ENCODE results near the gene DAPK3. TPM values are rescaled to one million over a fixed set of nuclear protein-coding genes. Genes with fewer than 3 reads are reported as not detected.
A peak's percentile ranks its signal among the peaks of the same experiment; 100 is the strongest.

The DAPK3 gene
- total RNA-seq, 1 experiment from 2014 or later = 38.1 TPM

- no TSS peak for BruUV-seq (replicated peaks)
- Histone ChIP-seq H3K27ac (peak overlapping the region; percentile 52), H3K27me3 (ENCODE audit: insufficient read depth, low read depth) (no peaks in the 10 kb centered on the region), H3K4me1 (replicated peaks; ENCODE audit: insufficient read depth) (peaks cover 23% of the 10 kb centered on the region), H3K36me3 (ENCODE audit: low read depth) (peaks cover 18% of the 10 kb centered on the region), H3K9me2 (ENCODE audit: insufficient read depth) (no peaks in the 10 kb centered on the region), H3K9me3 (ENCODE audit: insufficient read depth, low read depth) (no peaks in the 10 kb centered on the region), H3F3A (ENCODE audit: insufficient read depth, low read depth) (peaks cover 57% of the 10 kb centered on the region), H3K4me3 (peak overlapping the region; percentile 91), H2AFZ (no peak overlapping the region; the same call in 1 of the 2 replicates), H4K20me1 (ENCODE audit: insufficient read depth) (peaks cover 35% of the 10 kb centered on the region), H3K79me2 (ENCODE audit: low read depth) (peaks cover 38% of the 10 kb centered on the region), H3K4me2 (peak overlapping the region; percentile 89)
- ChIA-PET CTCF (interaction anchor here (0.6 to 1.1 kb wide), 2 partner anchors 72 to 207 kb away, joined by 3 to 4 read pairs; no protein-coding TSS in a partner anchor), POLR2A (ENCODE audit: unreplicated experiment) (no interaction called here)
- intact Hi-C loops (cut with micrococcal nuclease; ENCODE audit: unreplicated experiment) = loop anchor here (1.0 to 5.0 kb wide), 5 partner anchors 18 to 391 kb away; no protein-coding TSS in a partner anchor
- peak; percentile 57 to 70 for DNase-seq
- peak; percentile 59; the same call in 1 of the 2 replicates for TF ChIP-seq CTCF (conservative IDR thresholded peaks at IDR 0.05)
- no peak for TF ChIP-seq EZH2 (IDR thresholded peaks at IDR 0.05; ENCODE audit: low read depth)
These were observed 15.6 kb upstream of the DAPK3 start for GRCh38 chr19:3986260-3987041.

GRCh38 chr19:3985643-3986259, 14.9 kb upstream of the DAPK3 start:
- no peak for DNase-seq
- no TSS peak for BruUV-seq (replicated peaks)
- CTCF ChIA-PET = interaction anchor here (0.6 to 1.1 kb wide), 3 partner anchors 73 to 208 kb away, joined by 3 to 5 read pairs (median 4); no protein-coding TSS in a partner anchor
- Histone ChIP-seq H3K4me1 (replicated peaks; ENCODE audit: insufficient read depth) (peaks cover 23% of the 10 kb centered on the region), H3K4me2 (peak overlapping the region; percentile 89), H4K20me1 (ENCODE audit: insufficient read depth) (peaks cover 42% of the 10 kb centered on the region), H2AFZ (no peak overlapping the region), H3K79me2 (ENCODE audit: low read depth) (peaks cover 45% of the 10 kb centered on the region), H3K36me3 (ENCODE audit: low read depth) (peaks cover 18% of the 10 kb centered on the region), H3K27me3 (ENCODE audit: insufficient read depth, low read depth) (no peaks in the 10 kb centered on the region), H3K9me2 (ENCODE audit: insufficient read depth) (no peaks in the 10 kb centered on the region), H3F3A (ENCODE audit: insufficient read depth, low read depth) (peaks cover 64% of the 10 kb centered on the region), H3K4me3 (peak overlapping the region; percentile 91; the same call in 1 of the 2 replicates), H3K9me3 (ENCODE audit: insufficient read depth, low read depth) (no peaks in the 10 kb centered on the region), H3K27ac (peak overlapping the region; percentile 52; the same call in 1 of the 2 replicates)
- POLR2A ChIA-PET (ENCODE audit: unreplicated experiment) = interaction anchor here (0.5 to 1.1 kb wide), 5 partner anchors 15 to 443 kb away, joined by 4 to 9 read pairs (median 4); partner anchors contain the start of gene DAPK3
- TF ChIP-seq CTCF (conservative IDR thresholded peaks at IDR 0.05) (no peak), EZH2 (IDR thresholded peaks at IDR 0.05; ENCODE audit: low read depth) (no peak)
- intact Hi-C loops (cut with micrococcal nuclease; ENCODE audit: unreplicated experiment) = loop anchor here (1.0 to 5.0 kb wide), 6 partner anchors 17 to 392 kb away; no protein-coding TSS in a partner anchor

- BruUV-seq (replicated peaks) = TSS peak; percentile 64
- Histone ChIP-seq H3K79me2 (ENCODE audit: low read depth) (peaks cover 52% of the 10 kb centered on the region), H3K36me3 (ENCODE audit: low read depth) (peaks cover 21% of the 10 kb centered on the region), H3K4me3 (peak within 1 kb of the TSS; percentile 91), H3F3A (ENCODE audit: insufficient read depth, low read depth) (peaks cover 70% of the 10 kb centered on the region), H3K4me1 (replicated peaks; ENCODE audit: insufficient read depth) (peaks cover 23% of the 10 kb centered on the region), H3K9me2 (ENCODE audit: insufficient read depth) (no peaks in the 10 kb centered on the region), H2AFZ (no peak within 1 kb of the TSS), H3K27ac (peak within 1 kb of the TSS; percentile 95), H3K27me3 (ENCODE audit: insufficient read depth, low read depth) (no peaks in the 10 kb centered on the region), H4K20me1 (ENCODE audit: insufficient read depth) (peaks cover 48% of the 10 kb centered on the region), H3K9me3 (ENCODE audit: insufficient read depth, low read depth) (no peaks in the 10 kb centered on the region), H3K4me2 (peak within 1 kb of the TSS; percentile 89)
- ChIA-PET CTCF (interaction anchor here (0.7 to 1.1 kb wide), 3 partner anchors 74 to 1201 kb away, joined by 3 to 5 read pairs (median 4); no protein-coding TSS in a partner anchor), POLR2A (ENCODE audit: unreplicated experiment) (interaction anchor here (0.5 to 1.1 kb wide), 6 partner anchors 14 to 443 kb away, joined by 4 to 9 read pairs (median 4); partner anchors contain the start of gene DAPK3)
- peak; percentile 57 to 76 for DNase-seq
- no peak for TF ChIP-seq CTCF (conservative IDR thresholded peaks at IDR 0.05)
- TF ChIP-seq EZH2 (IDR thresholded peaks at IDR 0.05; ENCODE audit: low read depth) = no peak
- intact Hi-C loops (cut with micrococcal nuclease; ENCODE audit: unreplicated experiment) = loop anchor here (2.0 to 5.0 kb wide), 4 partner anchors 77 to 392 kb away; no protein-coding TSS in a partner anchor
These were observed 14.2 kb upstream of the DAPK3 start, which contains the start of gene EEF2 for GRCh38 chr19:3984908-3985642. EEF2 (minus strand) TSS chr19:3985463; CDS start chr19:3985380, 83 bp downstream.

All from PC-9 (cell line).